Heart left ventricle (tissue), 16 donors: ENCODE results near the gene GRHL1. TPM values are rescaled to one million over a fixed set of nuclear protein-coding genes. Genes with fewer than 3 reads are reported as not detected.

ENCODE experiments used
- ATAC-seq, 4 donors: fragments of 200-7000 bp; cut with Tn5 transposase; one replicate each; pipeline ENCODE4 v1.9.1; 2020 to 2022; ENCODE audit warnings: moderate library complexity in 4 of 4, mild to moderate bottlenecking in 3 of 4, moderate number of reproducible peaks in 1 of 4
- DNase-seq, 5 donors: peaks; one replicate each; pipeline ENCODE4 v3.0.0-alpha.2; 2020
- H3K27ac ChIP-seq, 12 donors: fragments of 200-600 bp; sonication (generic) in 4 of 12; one replicate each; pipeline versions ENCODE4 v1.5.0 to v1.8.0; 2016 to 2022; ENCODE audit warnings: mild to moderate bottlenecking in 2 of 12
- H3K27me3 ChIP-seq, 9 donors: fragments of 200-600 bp; sonication (generic) in 2 of 9; one replicate each; pipeline versions ENCODE4 v1.5.1 to v1.8.0; 2016 to 2022; ENCODE audit warnings: mild to moderate bottlenecking in 3 of 9
- H3K36me3 ChIP-seq, 9 donors: fragments of 200-600 bp; sonication (generic) in 2 of 9; one replicate each; pipeline versions ENCODE4 v1.5.0 to v1.8.0; 2018 to 2022; ENCODE audit warnings: mild to moderate bottlenecking in 2 of 9
- H3K4me1 ChIP-seq, 12 donors: fragments of 200-600 bp; sonication (generic) in 4 of 12; one replicate each; pipeline versions ENCODE4 v1.5.0 to v1.8.0; 2016 to 2022; ENCODE audit warnings: mild to moderate bottlenecking in 3 of 12
- H3K4me3 ChIP-seq, 12 donors: fragments of 200-600 bp; sonication (generic) in 4 of 12; one replicate each; pipeline versions ENCODE4 v1.5.0 to v1.8.0; 2017 to 2022; ENCODE audit warnings: mild to moderate bottlenecking in 9 of 12, moderate library complexity in 4 of 12
- H3K9me3 ChIP-seq, 12 donors: fragments of 200-600 bp; sonication (generic) in 4 of 12; one replicate each; pipeline versions ENCODE4 v1.5.0 to v1.8.0; 2016 to 2022; ENCODE audit warnings: mild to moderate bottlenecking in 1 of 12
- POLR2A ChIP-seq, 2 donors: fragments of 450-650 bp; IDR thresholded peaks; one replicate each; pipeline ENCODE4 v1.6.1; 2017; ENCODE audit warnings: antibody characterized with exemption in 2 of 2, mild to moderate bottlenecking in 2 of 2, moderate library complexity in 2 of 2
- WGBS, 4 donors: extraction: QIAGEN DNeasy Blood & Tissue Kit in 2 of 4; methylation state at CpG; one replicate each; pipeline versions ENCODE4 v1.1.5 to v1.1.7; 2013 to 2018; 5-methylcytosine and 5-hydroxymethylcytosine counted together
- intact Hi-C, 10 donors: fragments of 100-400 bp; cut with DNase I; formaldehyde crosslinking; loops; one replicate each; pipeline versions ENCODE4 v1.11.1 to v1.14.2; 2022
- polyA plus RNA-seq, 2 donors: library from polyadenylated mRNA; stranded (reverse); fragments of 200-250 nt; gene quantifications; one replicate each; pipeline ENCODE4 v1.2.3, GENCODE V29; 2013
- total RNA-seq, 9 donors: library from RNA; depleted of rRNA in 2 of 9; stranded (reverse); fragments of >200 nt in 2 of 9; fragmentation: NEBNext Ultra II Directional in 3 of 9; extraction: Animal tissue kit (Norgen Biotek cat#: 25700) in 3 of 9; gene quantifications; one replicate each; pipeline versions ENCODE4 v1.1.0 to v1.2.4, GENCODE V29; 2016 to 2023
- TF ChIP-seq, protein P1 (sequence below), 12 donors: fragments of 200-600 bp; sonication (generic) in 4 of 12; IDR thresholded peaks; one replicate each; pipeline versions ENCODE4 v1.5.0 to v1.8.0; 2018 to 2022; ENCODE audit warnings: antibody characterized with exemption in 12 of 12, mild to moderate bottlenecking in 5 of 12
- donor health status: ischemic (EF 13 %, LVEDD 7.1; RV severe dilation, severe dysfunction).
- donor health status: healthy with polysubstance abuse.
- donor health status: DM: no; HTN: yes; CAD: no.
- donor health status: DM: no; HTN: no; CAD: no.
- donor health status: ischemic (EF 25% LVEDD 6.9; RV normal size, moderate dysfunction).
- donor health status: ischemic (EF 25% LVEDD 5.7; RV mildly dilated, moderate dysfunction).
- donor health status: healthy.
- donor health status: DM: yes; HTN: yes; CAD: no.
- donor health status: ischemic (EF 35%, LVEDD 5.7; RV mildly dilated, moderate dysfunction).
- donor health status: nonischemic (EF 11% LVEDD 7.7; RV severe dilation, severe dysfunction).
- donor health status: DM: yes; HTN: yes; CAD: no.
- donor health status: PGD.
- donor health status: ischemic (EF 29% LVEDD 5.4; RV normal size, mild dysfunction).
- donor health status: nonischemic (EF 23%, LVEDD 6.1; RV moderate dilation, normal function).

Gene GRHL1
- total and polyA plus RNA-seq, 11 donors, result 0.50 to 2.8 (median 1.0) TPM

DNA sequence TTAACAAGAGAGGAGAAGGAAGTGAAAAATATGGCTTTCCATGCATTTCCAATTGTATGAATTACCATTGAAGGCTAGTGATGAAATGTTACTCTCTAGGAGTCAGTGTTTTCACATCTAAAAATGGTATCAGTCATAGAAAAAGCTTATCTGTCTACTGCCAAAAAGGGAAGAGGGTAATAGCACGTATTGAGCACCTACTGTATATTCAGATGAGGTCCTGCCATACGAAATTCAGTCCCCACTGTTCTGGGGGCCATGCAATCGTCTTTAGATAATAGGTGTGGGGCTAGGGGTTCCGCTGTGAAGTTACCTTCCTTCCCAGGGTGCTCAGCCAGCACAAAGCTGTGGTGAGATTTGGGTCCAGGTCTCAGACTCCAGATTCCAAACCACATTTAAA, 14.2 kb upstream of the GRHL1 start:
- Histone ChIP-seq H3K27me3 (no peaks in the 10 kb centered on the region), H3K4me1 (no peaks in the 10 kb centered on the region), H3K27ac (no peak overlapping the region), H3K36me3 (peaks cover 0 to 25% (median 15%) of the 10 kb centered on the region in 9 donors), H3K4me3 (no peak overlapping the region), H3K9me3 (no peaks in the 10 kb centered on the region)
- TF ChIP-seq, protein P1, sequence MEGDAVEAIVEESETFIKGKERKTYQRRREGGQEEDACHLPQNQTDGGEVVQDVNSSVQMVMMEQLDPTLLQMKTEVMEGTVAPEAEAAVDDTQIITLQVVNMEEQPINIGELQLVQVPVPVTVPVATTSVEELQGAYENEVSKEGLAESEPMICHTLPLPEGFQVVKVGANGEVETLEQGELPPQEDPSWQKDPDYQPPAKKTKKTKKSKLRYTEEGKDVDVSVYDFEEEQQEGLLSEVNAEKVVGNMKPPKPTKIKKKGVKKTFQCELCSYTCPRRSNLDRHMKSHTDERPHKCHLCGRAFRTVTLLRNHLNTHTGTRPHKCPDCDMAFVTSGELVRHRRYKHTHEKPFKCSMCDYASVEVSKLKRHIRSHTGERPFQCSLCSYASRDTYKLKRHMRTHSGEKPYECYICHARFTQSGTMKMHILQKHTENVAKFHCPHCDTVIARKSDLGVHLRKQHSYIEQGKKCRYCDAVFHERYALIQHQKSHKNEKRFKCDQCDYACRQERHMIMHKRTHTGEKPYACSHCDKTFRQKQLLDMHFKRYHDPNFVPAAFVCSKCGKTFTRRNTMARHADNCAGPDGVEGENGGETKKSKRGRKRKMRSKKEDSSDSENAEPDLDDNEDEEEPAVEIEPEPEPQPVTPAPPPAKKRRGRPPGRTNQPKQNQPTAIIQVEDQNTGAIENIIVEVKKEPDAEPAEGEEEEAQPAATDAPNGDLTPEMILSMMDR (IDR thresholded peaks at IDR 0.05), result no peak
- no peak for TF ChIP-seq POLR2A (IDR thresholded peaks at IDR 0.05)
- WGBS, 4 donors, result 86 to 93% (median 91%) methylated on average over 4 of the region's 4 CpGs
- intact Hi-C loops, result no loop called here
- DNase-seq (no peak), ATAC-seq (no peak)

DNA sequence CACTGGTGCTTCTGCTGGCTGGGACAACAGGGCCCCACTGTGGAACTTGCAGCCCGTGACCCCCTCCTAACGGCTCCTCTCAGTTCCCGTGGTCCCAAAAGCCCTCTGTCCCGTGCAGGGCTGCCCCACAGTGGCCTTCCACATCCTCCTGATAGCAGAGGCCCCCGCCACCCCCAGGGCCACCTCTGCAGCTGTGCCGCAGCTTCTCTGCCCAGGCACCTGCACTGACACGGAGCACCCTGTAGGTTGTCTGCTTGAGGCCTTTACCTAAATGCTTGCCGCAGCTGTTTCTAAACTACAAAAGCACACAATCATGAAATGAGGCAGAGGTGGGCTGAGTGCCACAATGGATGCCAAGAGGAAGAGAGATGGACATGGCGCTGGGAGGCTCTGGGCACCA, 13.5 kb upstream of the GRHL1 start:
- ATAC-seq (peak in 1 of 4 donors; percentile 15), DNase-seq (no peak)
- H3K4me3 ChIP-seq, result no peak overlapping the region
- WGBS, 4 donors, result 71 to 82% (median 75%) methylated on average over 7 to 9 of the region's 9 CpGs
- TF ChIP-seq POLR2A (IDR thresholded peaks at IDR 0.05), result no peak
- TF ChIP-seq, protein P1 (IDR thresholded peaks at IDR 0.05), result no peak
- H3K4me1 ChIP-seq, result no peaks in the 10 kb centered on the region
- H3K27ac ChIP-seq, result no peak overlapping the region
- peaks cover 0 to 19% (median 12%) of the 10 kb centered on the region in 9 donors for H3K36me3 ChIP-seq
- no peaks in the 10 kb centered on the region for H3K27me3 ChIP-seq
- intact Hi-C loops, result no loop called here
- no peaks in the 10 kb centered on the region for H3K9me3 ChIP-seq

DNA sequence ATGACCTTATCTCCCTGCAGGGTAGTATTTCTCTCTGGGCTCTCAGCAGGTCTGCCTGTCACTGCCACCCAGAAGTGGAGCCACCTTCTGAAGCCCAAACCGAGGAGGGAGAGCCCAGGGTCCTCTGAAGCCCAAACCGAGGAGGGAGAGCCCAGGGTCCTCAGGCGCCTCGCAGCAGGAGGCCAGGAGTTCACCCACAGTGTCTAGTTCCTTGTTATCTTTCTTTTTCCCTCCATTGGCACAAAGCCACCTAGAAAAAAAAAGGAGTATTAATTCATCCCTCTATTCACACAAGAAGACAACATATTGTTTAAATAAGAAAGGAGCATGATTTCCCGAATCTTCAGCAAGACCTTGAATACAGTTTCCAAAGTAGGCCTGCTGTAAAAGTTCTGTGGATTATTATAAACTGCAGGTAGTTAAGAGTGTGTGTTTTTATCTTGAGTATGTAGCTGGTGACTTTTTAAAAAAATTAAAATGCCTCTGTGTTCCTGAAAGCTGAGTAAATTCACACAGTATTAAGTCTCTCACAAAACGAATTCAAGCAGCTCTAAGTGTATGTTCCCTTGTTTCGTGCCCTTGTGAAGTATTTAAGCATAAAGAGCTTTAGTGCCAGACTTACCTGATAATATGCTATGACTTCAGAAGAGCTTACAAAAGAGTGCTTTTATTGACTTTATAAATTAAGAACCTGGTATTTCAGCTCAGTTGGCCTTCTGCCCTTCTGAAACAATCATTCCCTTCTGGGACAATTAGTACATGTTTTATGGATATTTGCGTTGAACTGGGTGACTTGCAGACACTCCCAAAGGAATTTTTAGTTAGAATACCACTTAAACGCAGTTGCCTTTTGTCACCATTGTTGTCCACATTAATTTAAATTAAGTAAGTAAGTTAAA, 11.7 kb upstream of the GRHL1 start:
- Histone ChIP-seq H3K4me1 (no peaks in the 10 kb centered on the region), H3K27me3 (peaks cover 0 to 8% (median under 1%) of the 10 kb centered on the region in 9 donors), H3K27ac (no peak overlapping the region), H3K4me3 (no peak overlapping the region), H3K36me3 (peaks cover 0 to under 1% (median 0%) of the 10 kb centered on the region in 9 donors), H3K9me3 (no peaks in the 10 kb centered on the region)
- 60 to 69% (median 65%) methylated on average over 9 of the region's 9 CpGs for WGBS, 4 donors
- ATAC-seq (no peak), DNase-seq (no peak)
- TF ChIP-seq, protein P1 (IDR thresholded peaks at IDR 0.05), result no peak
- TF ChIP-seq POLR2A (IDR thresholded peaks at IDR 0.05), result no peak
- intact Hi-C loops, result no loop called here

DNA sequence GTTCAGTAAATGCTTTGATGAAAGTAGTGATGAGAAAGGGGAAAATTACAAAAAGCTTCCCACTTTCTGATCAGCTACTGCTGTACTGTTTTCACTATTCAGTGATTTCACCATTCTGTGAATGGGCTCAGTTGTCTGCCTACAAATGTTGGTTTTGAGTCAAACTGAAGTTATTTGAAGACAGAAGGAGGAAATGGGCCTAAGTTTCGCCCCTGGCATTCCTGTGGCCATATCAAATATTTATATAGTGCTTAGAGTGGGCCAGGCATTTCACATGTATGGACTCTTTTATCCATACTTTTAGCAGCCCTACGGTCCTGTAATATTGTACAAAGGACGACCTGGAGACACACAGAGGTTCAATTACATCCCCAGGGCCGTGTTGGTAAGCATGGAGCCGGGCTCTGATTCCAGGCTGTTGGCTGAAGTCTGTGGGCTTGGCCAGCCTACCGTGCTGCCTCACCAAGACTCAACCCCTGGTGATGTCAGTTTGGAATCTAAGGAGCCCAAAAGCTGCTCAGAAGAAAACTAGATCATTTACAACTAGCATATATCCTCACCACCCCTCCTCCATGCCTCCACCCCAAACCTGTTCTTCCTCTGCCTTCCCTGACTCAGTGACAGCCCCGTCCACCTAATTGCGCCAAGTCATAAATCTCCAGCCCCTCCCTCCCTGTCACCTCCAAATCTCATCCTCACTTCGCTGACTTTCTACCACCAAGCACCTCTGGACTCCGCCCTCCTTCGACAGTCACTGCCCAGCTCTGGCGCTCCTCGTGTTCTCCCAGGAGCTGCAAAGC, 10.1 kb upstream of the GRHL1 start:
- peaks cover 0 to 19% (median 3%) of the 10 kb centered on the region in 9 donors for H3K27me3 ChIP-seq
- H3K27ac ChIP-seq, result no peak overlapping the region
- ATAC-seq, result no peak
- intact Hi-C loops, result no loop called here
- no peak for DNase-seq
- no peaks in the 10 kb centered on the region for H3K9me3 ChIP-seq
- H3K4me1 ChIP-seq, result no peaks in the 10 kb centered on the region
- TF ChIP-seq POLR2A (IDR thresholded peaks at IDR 0.05), result no peak
- TF ChIP-seq, protein P1 (IDR thresholded peaks at IDR 0.05), result no peak
- WGBS, 4 donors, result 75 to 79% (median 78%) methylated on average over 13 of the region's 13 CpGs
- no peaks in the 10 kb centered on the region for H3K36me3 ChIP-seq
- H3K4me3 ChIP-seq, result no peak overlapping the region
